Spinal cord (tissue), 10 donors: Measurements from ENCODE around the gene GAGE12D. TPM values are rescaled to one million over a fixed set of nuclear protein-coding genes. Genes with fewer than 3 reads are reported as not detected.
"Not testable (repeated sequence)": the region's sequence is repeated elsewhere in the genome, so short reads cannot be mapped to it uniquely, and the experiment has no call there.

Source experiments
- DNase-seq, 6 donors: peaks; one replicate each; pipeline versions ENCODE4 v3.0.0 to v3.0.0-alpha.2; 2013 to 2015; ENCODE audit warnings: low spot score in 6 of 6, low read depth in 4 of 6
- H3K27ac ChIP-seq: one replicate; pipeline ENCODE4 v1.5.1; 2013; ENCODE audit warnings: low read depth, low read length, control low read depth
- H3K27me3 ChIP-seq: one replicate; pipeline ENCODE4 v1.6.1; 2013; ENCODE audit warnings: low read length; ENCODE audit not compliant: control insufficient read depth, insufficient read depth
- H3K36me3 ChIP-seq: one replicate; pipeline ENCODE4 v1.6.1; 2013; ENCODE audit warnings: low read length; ENCODE audit not compliant: control insufficient read depth, insufficient read depth
- H3K4me1 ChIP-seq: one replicate; pipeline ENCODE4 v1.6.1; 2013; ENCODE audit warnings: low read length; ENCODE audit not compliant: control insufficient read depth, insufficient read depth
- H3K4me3 ChIP-seq: one replicate; pipeline ENCODE4 v1.5.1; 2013; ENCODE audit warnings: low read depth, low read length, control low read depth
- H3K9me3 ChIP-seq: one replicate; pipeline ENCODE4 v1.6.1; 2013; ENCODE audit warnings: low read length; ENCODE audit not compliant: control insufficient read depth, insufficient read depth
- WGBS: methylation state at CpG from one replicate; pipeline ENCODE4 v1.1.5; 2013; ENCODE audit warnings: missing lambda C conversion rate; ENCODE audit not compliant: insufficient coverage; 5-methylcytosine and 5-hydroxymethylcytosine counted together
- long read RNA-seq, 4 donors: transcript quantifications; one replicate each; lab custom pipeline, GENCODE V29; 2026
- polyA plus RNA-seq, 2 donors: library from polyadenylated mRNA; unstranded; fragments of 120-200 nt; gene quantifications; one replicate each; pipeline ENCODE4 v1.2.1, GENCODE V29; 2013; ENCODE audit not compliant: insufficient read length in 2 of 2
- total RNA-seq, 2 donors: library from RNA; depleted of rRNA in 1 of 2; stranded (reverse); fragments of 120-200 nt in 1 of 2; fragments of >200 nt in 1 of 2; gene quantifications; one replicate each; pipeline versions ENCODE4 v1.2.3 to v1.2.4, GENCODE V29; 2013 to 2014
- donor health status: healthy.

The GAGE12D gene
- total RNA-seq (not detected), polyA plus RNA-seq (not detected)
- long read RNA-seq, donor 1 = 0 reads
- long read RNA-seq, donor 2 = 0 reads
- long read RNA-seq, donor 3 = 0 reads
- long read RNA-seq, donor 4 = 0 reads

GRCh38 chrX:49541433-49541832 is at the start of gene GAGE12D:
TSS of gene GAGE12D (plus strand) at chrX:49541733. CDS start at chrX:49542888, 1,155 bp downstream.
- not testable (repeated sequence) for H3K4me1 ChIP-seq, DNase-seq
- WGBS = no CpG with 5 or more reads among the region's 16 CpGs

DNA sequence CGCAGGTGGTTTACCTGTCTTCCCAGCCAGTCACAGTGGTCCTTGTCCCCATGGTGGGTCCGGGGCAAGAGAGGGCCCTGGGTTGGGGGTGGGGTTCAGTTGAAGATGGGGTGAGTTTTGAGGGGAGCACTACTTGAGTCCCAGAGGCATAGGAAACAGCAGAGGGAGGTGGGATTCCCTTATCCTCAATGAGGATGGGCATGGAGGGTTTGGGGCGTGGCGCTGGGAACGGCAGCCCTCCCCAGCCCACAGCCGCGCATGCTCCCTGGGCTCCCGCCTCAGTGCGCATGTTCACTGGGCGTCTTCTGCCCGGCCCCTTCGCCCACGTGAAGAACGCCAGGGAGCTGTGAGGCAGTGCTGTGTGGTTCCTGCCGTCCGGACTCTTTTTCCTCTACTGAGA is 9.7 kb upstream of the GAGE12D start, which contains the start of gene GAGE12C:
TSS of gene GAGE12C (plus strand) at position 301 of the 400 bp plus-strand sequence. CDS start 1,155 bp downstream, outside the sequence.
- not testable (repeated sequence) for H3K9me3 ChIP-seq, H3K36me3 ChIP-seq, H3K27me3 ChIP-seq, H3K4me1 ChIP-seq, H3K27ac ChIP-seq, DNase-seq, H3K4me3 ChIP-seq
- WGBS = no CpG with 5 or more reads among the region's 16 CpGs

More at GRCh38 chrX:49541433-49541832, at the start of gene GAGE12D:
- not testable (repeated sequence) for H3K9me3 ChIP-seq, H3K4me3 ChIP-seq, H3K27me3 ChIP-seq, H3K36me3 ChIP-seq, H3K27ac ChIP-seq

DNA sequence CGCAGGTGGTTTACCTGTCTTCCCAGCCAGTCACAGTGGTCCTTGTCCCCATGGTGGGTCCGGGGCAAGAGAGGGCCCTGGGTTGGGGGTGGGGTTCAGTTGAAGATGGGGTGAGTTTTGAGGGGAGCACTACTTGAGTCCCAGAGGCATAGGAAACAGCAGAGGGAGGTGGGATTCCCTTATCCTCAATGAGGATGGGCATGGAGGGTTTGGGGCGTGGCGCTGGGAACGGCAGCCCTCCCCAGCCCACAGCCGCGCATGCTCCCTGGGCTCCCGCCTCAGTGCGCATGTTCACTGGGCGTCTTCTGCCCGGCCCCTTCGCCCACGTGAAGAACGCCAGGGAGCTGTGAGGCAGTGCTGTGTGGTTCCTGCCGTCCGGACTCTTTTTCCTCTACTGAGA is 9.5 kb downstream of the GAGE12D start, which contains the start of gene GAGE12E:
TSS of gene GAGE12E (plus strand) at position 301 of the 400 bp plus-strand sequence. CDS start 1,155 bp downstream, outside the sequence.
- H3K36me3 ChIP-seq, H3K9me3 ChIP-seq: not testable (repeated sequence)
- no CpG with 5 or more reads among the region's 16 CpGs for WGBS

DNA sequence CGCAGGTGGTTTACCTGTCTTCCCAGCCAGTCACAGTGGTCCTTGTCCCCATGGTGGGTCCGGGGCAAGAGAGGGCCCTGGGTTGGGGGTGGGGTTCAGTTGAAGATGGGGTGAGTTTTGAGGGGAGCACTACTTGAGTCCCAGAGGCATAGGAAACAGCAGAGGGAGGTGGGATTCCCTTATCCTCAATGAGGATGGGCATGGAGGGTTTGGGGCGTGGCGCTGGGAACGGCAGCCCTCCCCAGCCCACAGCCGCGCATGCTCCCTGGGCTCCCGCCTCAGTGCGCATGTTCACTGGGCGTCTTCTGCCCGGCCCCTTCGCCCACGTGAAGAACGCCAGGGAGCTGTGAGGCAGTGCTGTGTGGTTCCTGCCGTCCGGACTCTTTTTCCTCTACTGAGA is 19.0 kb downstream of the GAGE12D start, which contains the start of gene GAGE12F:
TSS of gene GAGE12F (plus strand) at position 301 of the 400 bp plus-strand sequence. CDS start 1,155 bp downstream, outside the sequence.
- H3K4me3 ChIP-seq, H3K36me3 ChIP-seq, H3K27me3 ChIP-seq, H3K27ac ChIP-seq, H3K9me3 ChIP-seq, DNase-seq, H3K4me1 ChIP-seq: not testable (repeated sequence)
- WGBS = no CpG with 5 or more reads among the region's 16 CpGs

More for the DNA sequence above, 9.5 kb downstream of the GAGE12D start, which contains the start of gene GAGE12E:
- not testable (repeated sequence) for H3K27ac ChIP-seq, DNase-seq, H3K27me3 ChIP-seq, H3K4me1 ChIP-seq, H3K4me3 ChIP-seq

GRCh38 chrX:49568728-49569127 is 27.2 kb downstream of the GAGE12D start:
- H3K4me1 ChIP-seq, H3K27me3 ChIP-seq, H3K27ac ChIP-seq, H3K4me3 ChIP-seq, H3K9me3 ChIP-seq, H3K36me3 ChIP-seq, DNase-seq: not testable (repeated sequence)
- no CpG with 5 or more reads among the region's 11 CpGs for WGBS

DNA sequence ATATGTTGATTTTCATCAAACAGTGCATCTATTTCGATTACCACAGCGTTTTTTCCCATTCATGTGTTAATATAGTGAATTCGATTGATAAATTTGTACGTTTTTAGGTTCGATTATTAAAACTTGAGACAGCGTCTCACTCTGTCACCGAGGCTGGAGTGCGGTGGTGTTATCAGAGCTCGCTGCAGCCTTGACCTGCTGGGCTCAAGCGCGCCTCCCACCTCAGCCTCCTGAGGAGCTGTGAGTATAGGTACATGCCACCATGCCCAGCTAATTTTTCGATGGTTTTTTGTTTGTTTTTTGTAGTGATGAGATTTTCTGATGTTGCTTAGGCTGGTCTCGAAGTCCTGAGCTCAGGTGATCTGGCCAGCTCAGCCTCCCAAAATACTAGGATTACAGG is 27.6 kb downstream of the GAGE12D start:
- H3K36me3 ChIP-seq, DNase-seq, H3K27me3 ChIP-seq, H3K4me3 ChIP-seq, H3K27ac ChIP-seq, H3K9me3 ChIP-seq, H3K4me1 ChIP-seq: not testable (repeated sequence)
- WGBS = no CpG with 5 or more reads among the region's 13 CpGs

GRCh38 chrX:49570100-49570499 is 28.6 kb downstream of the GAGE12D start, which contains the start of gene GAGE12G:
TSS of gene GAGE12G (plus strand) at chrX:49570400. CDS start at chrX:49571555, 1,155 bp downstream.
- not testable (repeated sequence) for H3K27me3 ChIP-seq, DNase-seq, H3K9me3 ChIP-seq, H3K27ac ChIP-seq, H3K4me3 ChIP-seq, H3K36me3 ChIP-seq, H3K4me1 ChIP-seq
- WGBS = no CpG with 5 or more reads among the region's 16 CpGs

DNA sequence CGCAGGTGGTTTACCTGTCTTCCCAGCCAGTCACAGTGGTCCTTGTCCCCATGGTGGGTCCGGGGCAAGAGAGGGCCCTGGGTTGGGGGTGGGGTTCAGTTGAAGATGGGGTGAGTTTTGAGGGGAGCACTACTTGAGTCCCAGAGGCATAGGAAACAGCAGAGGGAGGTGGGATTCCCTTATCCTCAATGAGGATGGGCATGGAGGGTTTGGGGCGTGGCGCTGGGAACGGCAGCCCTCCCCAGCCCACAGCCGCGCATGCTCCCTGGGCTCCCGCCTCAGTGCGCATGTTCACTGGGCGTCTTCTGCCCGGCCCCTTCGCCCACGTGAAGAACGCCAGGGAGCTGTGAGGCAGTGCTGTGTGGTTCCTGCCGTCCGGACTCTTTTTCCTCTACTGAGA is 38.1 kb downstream of the GAGE12D start, which contains the start of gene GAGE12H:
TSS of gene GAGE12H (plus strand) at position 301 of the 400 bp plus-strand sequence. CDS start 1,155 bp downstream, outside the sequence.
- not testable (repeated sequence) for DNase-seq

GRCh38 chrX:49589196-49589595 is 47.7 kb downstream of the GAGE12D start, which contains the start of gene GAGE2A:
TSS of gene GAGE2A (plus strand) at chrX:49589496. CDS start at chrX:49590651, 1,155 bp downstream.
- not testable (repeated sequence) for H3K27ac ChIP-seq, H3K4me3 ChIP-seq, H3K36me3 ChIP-seq, H3K4me1 ChIP-seq, DNase-seq, H3K9me3 ChIP-seq, H3K27me3 ChIP-seq
- no CpG with 5 or more reads among the region's 16 CpGs for WGBS

More for the DNA sequence above, 38.1 kb downstream of the GAGE12D start, which contains the start of gene GAGE12H:
- H3K4me3 ChIP-seq, H3K36me3 ChIP-seq, H3K4me1 ChIP-seq, H3K27me3 ChIP-seq, H3K9me3 ChIP-seq, H3K27ac ChIP-seq: not testable (repeated sequence)
- no CpG with 5 or more reads among the region's 16 CpGs for WGBS
